Gastroesophageal sphincter (tissue), 4 donors: Measurements from ENCODE around the gene C9orf72. TPM values are rescaled to one million over a fixed set of nuclear protein-coding genes. Genes with fewer than 3 reads are reported as not detected.

Source experiments
- ATAC-seq: fragments of 150-250 bp; one replicate; pipeline ENCODE4 v1.9.1; 2016; ENCODE audit warnings: mild to moderate bottlenecking, moderate library complexity
- H3K27ac ChIP-seq, 4 donors: fragments of 200-600 bp; sonication (generic) in 3 of 4; 1 replicate in 3 of 4; 2 replicates in 1 of 4; pipeline ENCODE4 v1.5.1; 2016 to 2019
- H3K27me3 ChIP-seq: fragments of 200-600 bp; sonication (generic); one replicate; pipeline ENCODE4 v1.5.1; 2019
- H3K36me3 ChIP-seq, 2 donors: fragments of 200-600 bp; sonication (generic); one replicate each; pipeline ENCODE4 v1.5.1; 2019; ENCODE audit warnings: control low read depth in 1 of 2
- H3K4me1 ChIP-seq, 3 donors: fragments of 200-600 bp; sonication (generic); 1 replicate in 2 of 3; 2 replicates in 1 of 3; pipeline ENCODE4 v1.5.1; 2016 to 2019; ENCODE audit warnings: control low read depth in 2 of 3
- H3K4me3 ChIP-seq, 2 donors: fragments of 200-600 bp; sonication (generic); one replicate each; pipeline ENCODE4 v1.5.1; 2019; ENCODE audit warnings: mild to moderate bottlenecking in 1 of 2, moderate library complexity in 1 of 2
- H3K9me3 ChIP-seq, 3 donors: fragments of 200-600 bp; sonication (generic); one replicate each; pipeline ENCODE4 v1.5.1; 2017 to 2019; ENCODE audit warnings: control low read depth in 2 of 3
- CTCF ChIP-seq, 4 experiments: fragments of 200-600 bp in 2 of 4; fragments of 450-650 bp in 2 of 4; sonication (generic) in 1 of 4; IDR thresholded peaks; one replicate each; pipeline ENCODE4 v1.5.1; 2017 to 2019; ENCODE audit warnings: antibody characterized with exemption in 4 of 4, mild to moderate bottlenecking in 2 of 4, moderate library complexity in 2 of 4
- EP300 ChIP-seq: sonication (generic); formaldehyde crosslinking; IDR thresholded peaks from one replicate; pipeline ENCODE4 v1.6.1; 2017; ENCODE audit warnings: antibody characterized with exemption, mild to moderate bottlenecking
- POLR2A ChIP-seq, 2 donors: fragments of 450-650 bp; IDR thresholded peaks; one replicate each; pipeline ENCODE4 v1.6.1; 2017; ENCODE audit warnings: antibody characterized with exemption in 2 of 2, mild to moderate bottlenecking in 2 of 2, moderate library complexity in 1 of 2
- POLR2AphosphoS5 ChIP-seq: sonication (generic); formaldehyde crosslinking; IDR thresholded peaks from one replicate; pipeline ENCODE4 v1.6.1; 2017; ENCODE audit warnings: antibody characterized with exemption
- WGBS, 2 donors: methylation state at CpG; one replicate each; pipeline ENCODE4 v1.1.5; 2018; ENCODE audit warnings: low coverage in 1 of 2; 5-methylcytosine and 5-hydroxymethylcytosine counted together
- total RNA-seq, 4 donors: library from RNA; depleted of rRNA; stranded (reverse); fragments of >200 nt; gene quantifications; one replicate each; pipeline ENCODE4 v1.1.0, GENCODE V29; 2016

Gene C9orf72
- total RNA-seq, 4 donors from 2014 or later: 8.9 to 28.3 (median 16.0) TPM

- Histone ChIP-seq H3K27ac (peak overlapping the region; percentile 93 to 99 (median 95)), H3K36me3 (no peaks in the 10 kb centered on the region), H3K4me1 (peaks cover 0 to 49% (median 5%) of the 10 kb centered on the region in 3 donors), H3K27me3 (no peaks in the 10 kb centered on the region), H3K4me3 (peak overlapping the region; percentile 81), H3K9me3 (no peaks in the 10 kb centered on the region)
- WGBS, 2 donors: 0% methylated on average over 7 of the region's 25 CpGs; no CpG with 5 or more reads in 1 of the 2 donors
- TF ChIP-seq EP300 (no peak), CTCF (IDR thresholded peaks at IDR 0.05) (peak in 2 of 4 experiments; percentile 21), POLR2AphosphoS5 (peak; percentile 72), POLR2A (IDR thresholded peaks at IDR 0.05) (peak; percentile 29 to 52)
- peak; percentile 70 for ATAC-seq
Observed at GRCh38 chr9:27528886-27529315, 44.4 kb downstream of the C9orf72 start.

- ATAC-seq: peak; percentile 86
- WGBS, 2 donors: 2 to 5% methylated on average over 7 of the region's 44 CpGs
- Histone ChIP-seq H3K9me3 (no peaks in the 10 kb centered on the region), H3K27ac (peak overlapping the region; percentile 93 to 99 (median 95)), H3K4me3 (peak overlapping the region; percentile 81), H3K36me3 (no peaks in the 10 kb centered on the region), H3K27me3 (no peaks in the 10 kb centered on the region), H3K4me1 (peaks cover 0 to 42% (median 5%) of the 10 kb centered on the region in 3 donors)
- TF ChIP-seq POLR2AphosphoS5 (peak; percentile 89), POLR2A (IDR thresholded peaks at IDR 0.05) (peak; percentile 53 to 58), CTCF (IDR thresholded peaks at IDR 0.05) (peak in 2 of 4 experiments; percentile 5 to 23), EP300 (no peak)
Observed at GRCh38 chr9:27528076-27528885, 45.0 kb downstream of the C9orf72 start.

- ATAC-seq: no peak
- Histone ChIP-seq H3K27ac (peak overlapping the region; percentile 93 to 99 (median 95)), H3K27me3 (no peaks in the 10 kb centered on the region), H3K4me1 (peaks cover 0 to 36% (median 5%) of the 10 kb centered on the region in 3 donors), H3K4me3 (peak overlapping the region; percentile 81), H3K9me3 (no peaks in the 10 kb centered on the region), H3K36me3 (no peaks in the 10 kb centered on the region)
- TF ChIP-seq POLR2AphosphoS5: no peak
- no peak for TF ChIP-seq POLR2A (IDR thresholded peaks at IDR 0.05)
- no peak for TF ChIP-seq EP300
- TF ChIP-seq CTCF (IDR thresholded peaks at IDR 0.05): no peak
- WGBS, 2 donors: 10 to 20% methylated on average over 2 to 3 of the region's 8 CpGs
Observed at GRCh38 chr9:27527702-27528075, 45.6 kb downstream of the C9orf72 start.

- H3K4me3 ChIP-seq: no peak within 1 kb of the TSS
- H3K27me3 ChIP-seq: no peaks in the 10 kb centered on the region
- WGBS, 2 donors: 93 to 100% methylated on average over 2 of the region's 2 CpGs
- no peak for TF ChIP-seq POLR2AphosphoS5
- ATAC-seq: no peak
- H3K9me3 ChIP-seq: no peaks in the 10 kb centered on the region
- H3K36me3 ChIP-seq: no peaks in the 10 kb centered on the region
- H3K27ac ChIP-seq: no peak within 1 kb of the TSS
- H3K4me1 ChIP-seq: peaks cover 0 to 13% (median 5%) of the 10 kb centered on the region in 3 donors
Observed at GRCh38 chr9:27524236-27524635, 49.0 kb downstream of the C9orf72 start, which contains the start of gene IFNK. Gene IFNK, plus strand, starts transcription at chr9:27524290. Its CDS starts 47 bp downstream, at chr9:27524337.

- Histone ChIP-seq H3K36me3 (no peaks in the 10 kb centered on the region), H3K27me3 (no peaks in the 10 kb centered on the region), H3K27ac (no peak overlapping the region), H3K4me3 (no peak overlapping the region), H3K4me1 (peaks cover 0 to 12% (median 5%) of the 10 kb centered on the region in 3 donors), H3K9me3 (no peaks in the 10 kb centered on the region)
- TF ChIP-seq CTCF (IDR thresholded peaks at IDR 0.05) (no peak), POLR2A (IDR thresholded peaks at IDR 0.05) (no peak), EP300 (no peak)
- ATAC-seq: no peak
Observed at GRCh38 chr9:27523141-27523540, 50.1 kb downstream of the C9orf72 start.
